ENCODE results near the gene MYEF2.

The MYEF2 gene

DNA sequence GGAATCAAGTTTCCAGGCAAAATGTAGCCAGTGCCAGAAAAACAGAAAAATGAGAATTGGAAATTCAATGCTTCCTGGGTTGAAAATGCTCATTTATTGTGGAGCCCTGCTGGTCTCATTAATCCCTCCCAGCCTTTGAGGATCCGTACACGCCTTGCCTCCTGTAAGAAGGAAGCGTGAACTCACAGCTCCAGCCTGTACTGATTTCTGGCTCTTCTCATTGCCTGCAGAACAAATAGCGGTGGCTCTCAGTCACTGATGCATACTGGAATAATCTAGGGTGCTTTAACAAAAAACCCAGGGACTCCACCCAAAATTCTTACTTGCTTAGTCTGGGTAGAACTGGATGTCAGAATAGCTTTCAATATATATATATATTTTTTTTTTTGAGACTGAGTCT is 86.6 kb downstream of the MYEF2 start:
- H3K9ac ChIP-seq (ENCODE audit: low read length): no peak overlapping the region
- H3K27me3 ChIP-seq (ENCODE audit: low read length): no peaks in the 10 kb centered on the region
- H3K36me3 ChIP-seq (ENCODE audit: low read length): no peaks in the 10 kb centered on the region
- H3F3A ChIP-seq (ENCODE audit: insufficient read depth): no peaks in the 10 kb centered on the region
- no peak overlapping the region for H2AFZ ChIP-seq (ENCODE audit: low read depth, low read length, severe bottlenecking)
- H3K79me2 ChIP-seq (ENCODE audit: insufficient read depth, low read length): no peaks in the 10 kb centered on the region
- H3K9me2 ChIP-seq (replicated peaks; ENCODE audit: insufficient read depth, low read length): no peaks in the 10 kb centered on the region
- no peak overlapping the region for H3K4me3 ChIP-seq (ENCODE audit: insufficient read depth, low read length, poor library complexity, severe bottlenecking)
- no peak overlapping the region for H3K27ac ChIP-seq (ENCODE audit: low read depth, low read length)
- H3K9me3 ChIP-seq (ENCODE audit: insufficient read depth, low read length): no peaks in the 10 kb centered on the region
- TF ChIP-seq, protein P1, sequence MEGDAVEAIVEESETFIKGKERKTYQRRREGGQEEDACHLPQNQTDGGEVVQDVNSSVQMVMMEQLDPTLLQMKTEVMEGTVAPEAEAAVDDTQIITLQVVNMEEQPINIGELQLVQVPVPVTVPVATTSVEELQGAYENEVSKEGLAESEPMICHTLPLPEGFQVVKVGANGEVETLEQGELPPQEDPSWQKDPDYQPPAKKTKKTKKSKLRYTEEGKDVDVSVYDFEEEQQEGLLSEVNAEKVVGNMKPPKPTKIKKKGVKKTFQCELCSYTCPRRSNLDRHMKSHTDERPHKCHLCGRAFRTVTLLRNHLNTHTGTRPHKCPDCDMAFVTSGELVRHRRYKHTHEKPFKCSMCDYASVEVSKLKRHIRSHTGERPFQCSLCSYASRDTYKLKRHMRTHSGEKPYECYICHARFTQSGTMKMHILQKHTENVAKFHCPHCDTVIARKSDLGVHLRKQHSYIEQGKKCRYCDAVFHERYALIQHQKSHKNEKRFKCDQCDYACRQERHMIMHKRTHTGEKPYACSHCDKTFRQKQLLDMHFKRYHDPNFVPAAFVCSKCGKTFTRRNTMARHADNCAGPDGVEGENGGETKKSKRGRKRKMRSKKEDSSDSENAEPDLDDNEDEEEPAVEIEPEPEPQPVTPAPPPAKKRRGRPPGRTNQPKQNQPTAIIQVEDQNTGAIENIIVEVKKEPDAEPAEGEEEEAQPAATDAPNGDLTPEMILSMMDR (IDR thresholded peaks at IDR 0.05; ENCODE audit: insufficient read depth, low read length, poor library complexity, severe bottlenecking): no peak
- TF ChIP-seq EZH2phosphoT487 (conservative IDR thresholded peaks at IDR 0.05; ENCODE audit: low read length): no peak
- no peak overlapping the region for H3K4me2 ChIP-seq (ENCODE audit: low read depth, low read length, poor library complexity, severe bottlenecking)
- no peaks in the 10 kb centered on the region for H4K20me1 ChIP-seq (ENCODE audit: low read depth, low read length)

DNA sequence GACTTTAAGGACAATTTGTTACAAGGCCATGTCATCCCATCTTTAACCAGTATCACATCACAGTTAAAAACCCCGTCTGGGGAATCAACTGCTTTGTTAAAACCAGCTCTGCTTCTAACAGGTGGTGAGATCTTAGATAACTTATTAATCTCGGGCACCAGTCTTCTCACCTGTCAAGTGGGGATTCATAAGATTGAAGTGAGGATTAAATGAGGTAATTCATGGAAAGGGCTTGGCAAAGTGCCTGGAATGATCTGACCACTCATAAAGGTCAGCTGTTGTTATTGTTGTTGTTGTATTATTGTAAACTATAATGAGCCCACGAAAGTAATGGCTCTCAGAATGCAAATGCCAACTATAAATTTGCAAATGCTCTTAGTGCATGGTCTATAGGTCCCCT is 87.4 kb downstream of the MYEF2 start:
- no peak overlapping the region for H2AFZ ChIP-seq (ENCODE audit: low read depth, low read length, severe bottlenecking)
- TF ChIP-seq, protein P1 (IDR thresholded peaks at IDR 0.05; ENCODE audit: insufficient read depth, low read length, poor library complexity, severe bottlenecking): no peak
- TF ChIP-seq EZH2phosphoT487 (conservative IDR thresholded peaks at IDR 0.05; ENCODE audit: low read length): no peak
- no peaks in the 10 kb centered on the region for H4K20me1 ChIP-seq (ENCODE audit: low read depth, low read length)
- no peak overlapping the region for H3K4me2 ChIP-seq (ENCODE audit: low read depth, low read length, poor library complexity, severe bottlenecking)
- no peaks in the 10 kb centered on the region for H3K79me2 ChIP-seq (ENCODE audit: insufficient read depth, low read length)
- no peaks in the 10 kb centered on the region for H3K9me3 ChIP-seq (ENCODE audit: insufficient read depth, low read length)
- H3K36me3 ChIP-seq (ENCODE audit: low read length): no peaks in the 10 kb centered on the region
- H3K9ac ChIP-seq (ENCODE audit: low read length): no peak overlapping the region
- no peaks in the 10 kb centered on the region for H3K27me3 ChIP-seq (ENCODE audit: low read length)
- no peak overlapping the region for H3K27ac ChIP-seq (ENCODE audit: low read depth, low read length)
- no peaks in the 10 kb centered on the region for H3K9me2 ChIP-seq (replicated peaks; ENCODE audit: insufficient read depth, low read length)
- H3K4me3 ChIP-seq (ENCODE audit: insufficient read depth, low read length, poor library complexity, severe bottlenecking): no peak overlapping the region
- H3F3A ChIP-seq (ENCODE audit: insufficient read depth): no peaks in the 10 kb centered on the region

DNA sequence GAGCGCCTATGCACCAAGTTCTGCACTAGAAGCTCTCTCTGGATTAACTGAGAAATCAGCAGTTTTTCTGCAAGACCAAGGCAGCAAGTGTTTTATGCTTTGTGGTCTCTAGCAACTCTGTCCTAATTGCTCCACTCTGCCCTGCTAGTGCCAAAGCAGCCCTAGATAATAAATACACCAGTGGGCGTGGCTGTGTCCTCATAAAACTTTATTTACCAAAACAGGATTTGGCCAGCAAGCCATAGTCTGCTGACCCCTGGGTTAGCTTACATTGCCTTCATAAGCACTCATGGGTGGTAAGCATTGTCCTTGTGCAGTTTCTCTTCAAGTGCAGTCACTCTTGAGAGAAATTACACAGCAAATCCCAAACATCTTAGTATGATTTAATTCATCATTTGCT is 88.0 kb downstream of the MYEF2 start:
- H3K79me2 ChIP-seq (ENCODE audit: insufficient read depth, low read length): no peaks in the 10 kb centered on the region

More for the DNA sequence above, 88.0 kb downstream of the MYEF2 start:
- H3K27ac ChIP-seq (ENCODE audit: low read depth, low read length): no peak overlapping the region
- no peaks in the 10 kb centered on the region for H3K9me2 ChIP-seq (replicated peaks; ENCODE audit: insufficient read depth, low read length)
- H2AFZ ChIP-seq (ENCODE audit: low read depth, low read length, severe bottlenecking): no peak overlapping the region
- no peaks in the 10 kb centered on the region for H4K20me1 ChIP-seq (ENCODE audit: low read depth, low read length)
- no peak overlapping the region for H3K9ac ChIP-seq (ENCODE audit: low read length)
- H3K9me3 ChIP-seq (ENCODE audit: insufficient read depth, low read length): no peaks in the 10 kb centered on the region
- H3K36me3 ChIP-seq (ENCODE audit: low read length): no peaks in the 10 kb centered on the region
- H3K27me3 ChIP-seq (ENCODE audit: low read length): no peaks in the 10 kb centered on the region
- H3K4me2 ChIP-seq (ENCODE audit: low read depth, low read length, poor library complexity, severe bottlenecking): no peak overlapping the region
- no peak for TF ChIP-seq EZH2phosphoT487 (conservative IDR thresholded peaks at IDR 0.05; ENCODE audit: low read length)
- TF ChIP-seq, protein P1 (IDR thresholded peaks at IDR 0.05; ENCODE audit: insufficient read depth, low read length, poor library complexity, severe bottlenecking): no peak
- no peaks in the 10 kb centered on the region for H3F3A ChIP-seq (ENCODE audit: insufficient read depth)
- H3K4me3 ChIP-seq (ENCODE audit: insufficient read depth, low read length, poor library complexity, severe bottlenecking): no peak overlapping the region
